ENCODE results near the gene GLRX5.
A peak's percentile ranks its signal among the peaks of the same experiment; 100 is the strongest.

Gene GLRX5

DNA sequence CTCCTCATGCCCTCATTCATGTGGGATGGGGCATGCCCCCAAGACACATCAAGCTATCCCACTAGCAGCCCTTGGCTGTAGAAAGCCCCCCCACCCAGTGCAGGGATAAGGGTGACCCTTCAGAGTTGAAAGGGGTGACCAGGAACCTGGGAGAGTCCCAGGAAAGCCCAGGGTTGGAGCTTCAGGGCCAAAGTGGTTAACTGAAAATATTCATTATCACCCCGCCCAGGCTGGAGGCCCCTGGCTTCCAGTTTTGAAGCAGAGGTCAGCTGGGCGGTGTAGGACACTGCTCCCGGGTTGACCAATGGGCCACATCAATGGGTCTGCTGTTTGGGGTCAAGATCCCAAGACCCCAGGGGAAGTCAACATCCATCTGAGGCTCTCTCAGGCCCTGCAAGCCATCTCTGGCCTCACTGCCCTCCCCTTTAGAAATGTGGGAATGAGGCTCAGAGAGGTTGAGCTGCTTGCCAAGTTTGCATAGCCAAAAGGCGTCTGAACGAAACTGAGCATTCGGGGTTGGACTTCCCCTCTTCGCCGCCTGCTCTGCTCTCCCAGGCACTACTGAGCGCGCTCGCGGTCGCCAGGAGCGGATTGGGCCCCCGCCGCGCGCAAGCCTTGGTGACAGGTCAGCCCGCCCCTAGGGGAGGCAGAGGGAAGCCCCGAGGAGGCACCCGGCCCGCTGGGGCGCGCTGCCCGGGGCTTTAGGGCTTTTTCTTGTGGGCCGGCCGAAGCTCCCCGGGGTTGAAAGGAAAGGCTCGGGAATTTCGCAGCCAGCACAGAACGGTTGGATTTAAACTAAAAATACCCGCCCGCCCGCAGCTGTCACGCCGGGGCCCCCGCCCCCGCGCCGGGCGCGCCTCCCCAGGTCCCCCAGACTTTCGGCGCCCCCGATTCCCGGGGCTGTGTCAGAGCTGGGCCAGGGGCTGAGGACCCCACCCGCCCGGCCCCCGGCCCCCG is 19.0 kb upstream of the GLRX5 start:
- peak; percentile 57 to 60 for DNase-seq (ENCODE audit: low read depth in 2 of 2)

- no peak for DNase-seq (ENCODE audit: low read depth in 2 of 2)
Measured at GRCh38 chr14:95516554-95517181, 18.2 kb upstream of the GLRX5 start, which contains the start of gene SYNE3. TSS of gene SYNE3 (minus strand) at chr14:95516650. CDS start at chr14:95475821, 40,829 bp downstream.

DNA sequence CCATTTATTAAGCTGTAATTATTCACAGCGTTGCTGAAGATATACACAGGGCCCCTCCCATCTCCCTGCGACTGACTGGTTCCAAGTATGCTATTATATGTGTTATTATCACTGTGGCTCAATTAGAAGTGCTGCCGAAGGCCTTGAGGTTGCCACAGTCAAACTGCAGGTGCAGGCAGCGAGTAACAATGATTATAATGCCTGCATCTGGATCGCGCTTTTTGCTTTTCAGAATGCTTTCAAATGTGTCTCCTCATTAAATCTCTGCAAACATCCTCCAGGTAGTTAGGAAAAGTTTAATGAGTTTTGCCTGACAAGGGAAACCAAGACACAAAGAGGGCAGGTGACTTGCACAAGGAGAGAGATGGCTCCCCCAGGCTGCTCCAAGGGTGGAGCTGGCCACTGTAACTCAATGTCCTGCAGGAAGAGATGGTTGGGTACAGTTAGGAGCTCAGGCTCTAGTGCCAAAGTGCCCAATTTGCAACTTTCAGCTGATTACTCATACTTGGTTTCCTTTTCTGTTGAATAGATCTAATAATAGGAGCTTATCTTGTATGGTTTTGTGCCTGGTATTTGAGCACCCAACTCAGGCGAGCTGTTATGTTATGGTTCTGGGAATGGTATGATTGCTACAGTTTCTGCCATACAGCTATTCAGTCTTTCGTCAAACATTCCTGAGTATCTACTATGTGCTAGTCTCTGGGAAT is 16.7 kb upstream of the GLRX5 start:
- no peak for DNase-seq (ENCODE audit: low read depth in 2 of 2)

DNA sequence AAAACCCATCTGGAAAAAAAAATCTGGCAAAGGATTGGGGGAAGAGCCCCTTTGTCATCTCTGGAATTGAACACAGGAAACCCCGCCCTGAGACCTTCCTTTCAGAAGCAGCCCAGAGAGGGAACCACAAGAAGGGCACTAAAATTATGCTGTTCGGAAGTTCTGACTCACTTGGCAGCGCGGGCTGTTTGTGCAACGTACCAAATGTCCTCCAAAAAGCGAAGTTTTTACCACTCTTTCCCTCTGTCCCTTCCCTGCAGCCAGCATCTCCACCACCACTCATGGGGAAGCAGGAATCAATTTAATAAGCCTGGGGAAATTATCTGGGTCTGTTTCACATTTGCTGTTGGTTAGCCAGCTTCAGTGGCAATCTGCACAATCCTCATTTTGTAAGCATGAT is 15.2 kb upstream of the GLRX5 start:
- DNase-seq (ENCODE audit: low read depth in 2 of 2) = peak; percentile 43 to 49

DNA sequence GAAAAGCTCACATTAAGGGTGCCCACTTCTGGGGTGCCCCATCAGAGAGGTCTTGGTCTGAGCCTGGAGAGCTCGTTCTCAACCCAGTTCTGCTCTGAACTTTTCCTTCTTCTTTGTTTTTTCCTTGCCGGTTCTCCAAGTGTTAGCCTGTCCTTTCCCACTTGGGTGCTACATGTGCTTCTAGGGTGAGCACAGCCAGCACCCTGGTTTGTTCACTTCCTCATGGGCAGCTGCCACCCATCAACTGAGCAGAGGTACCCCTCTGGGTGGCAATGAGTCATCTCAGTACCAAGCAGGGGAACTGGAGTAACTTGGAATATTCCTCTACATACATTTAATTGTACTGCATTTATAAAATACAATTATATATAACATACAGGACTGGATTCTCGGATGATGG is 14.5 kb upstream of the GLRX5 start:
- DNase-seq (ENCODE audit: low read depth in 2 of 2) = no peak

DNA sequence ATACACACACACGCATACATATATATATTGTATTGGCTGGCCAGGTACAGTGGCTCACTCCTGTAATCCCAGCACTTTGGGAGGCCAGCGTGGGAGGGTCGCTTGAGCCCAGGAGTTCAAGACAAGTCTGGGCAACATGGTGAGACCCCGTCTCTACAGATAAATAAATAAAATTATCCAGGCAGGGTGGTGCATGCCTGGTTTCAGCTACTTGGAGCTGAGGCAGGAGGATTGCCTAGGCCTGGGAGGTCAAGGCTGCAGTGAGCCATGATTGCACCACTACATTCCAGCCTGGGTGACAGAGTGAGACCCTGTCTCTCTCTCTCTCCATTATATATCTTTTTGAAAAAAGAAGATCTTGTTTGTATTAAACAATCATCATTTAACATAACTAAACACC is 13.8 kb upstream of the GLRX5 start:
- DNase-seq (ENCODE audit: low read depth in 2 of 2) = no peak

- DNase-seq (ENCODE audit: low read depth in 2 of 2) = no peak
Measured at GRCh38 chr14:95522116-95522515, 12.7 kb upstream of the GLRX5 start.

DNA sequence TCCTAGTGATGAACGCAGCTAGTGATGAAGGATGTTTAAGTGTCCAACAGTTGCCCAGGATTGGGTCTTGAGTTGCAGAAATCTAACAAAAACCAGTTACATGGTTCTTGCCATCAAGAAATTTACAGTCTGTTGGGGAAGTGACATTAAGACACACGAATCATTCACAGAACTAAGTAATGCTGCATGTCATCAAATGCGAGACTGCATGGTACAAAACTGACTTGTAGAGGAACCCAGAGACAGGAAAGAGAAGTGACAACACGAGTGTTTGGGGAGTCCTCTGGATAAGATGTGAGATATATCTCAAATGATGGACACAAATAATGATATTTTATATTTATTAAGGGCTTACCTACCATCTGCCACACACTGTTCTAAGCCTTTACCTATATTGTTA is 12.3 kb upstream of the GLRX5 start:
- DNase-seq (ENCODE audit: low read depth in 2 of 2) = no peak

DNA sequence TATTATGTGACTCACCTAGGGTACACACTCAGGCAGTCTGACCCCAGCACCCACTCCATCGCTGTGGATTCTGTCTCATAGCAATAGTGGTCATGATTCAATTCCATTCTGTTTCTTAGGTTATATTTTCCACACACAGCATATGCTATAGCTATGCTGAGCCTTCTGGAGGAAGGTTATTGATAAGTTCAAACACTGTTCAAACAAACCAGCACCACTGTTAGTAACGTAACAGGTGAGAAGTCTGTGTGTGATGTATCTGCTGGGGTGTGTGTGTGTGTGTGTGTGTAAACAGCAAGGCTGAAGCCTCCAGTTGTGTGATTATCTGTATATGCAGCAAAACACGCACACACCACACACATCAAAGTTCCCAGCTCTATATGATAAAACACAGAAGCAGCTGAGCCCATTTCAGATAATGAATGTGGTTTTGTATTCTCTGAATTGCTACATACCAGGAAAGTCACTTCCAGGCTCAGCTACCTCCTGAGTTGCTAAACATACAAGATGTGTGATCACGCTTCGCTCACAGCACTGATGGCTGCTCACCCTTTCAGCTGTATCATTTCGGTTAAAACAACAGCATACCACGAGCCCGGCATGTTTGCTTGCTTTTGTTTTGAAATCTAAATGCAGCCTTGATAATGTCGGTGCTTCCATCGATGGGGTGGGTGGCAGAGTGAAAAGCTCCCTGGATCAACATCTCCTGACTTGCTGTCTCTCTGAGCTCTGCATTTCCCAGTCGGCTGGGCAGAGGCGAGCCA is 11.6 kb upstream of the GLRX5 start:
- DNase-seq (ENCODE audit: low read depth in 2 of 2) = no peak

DNA sequence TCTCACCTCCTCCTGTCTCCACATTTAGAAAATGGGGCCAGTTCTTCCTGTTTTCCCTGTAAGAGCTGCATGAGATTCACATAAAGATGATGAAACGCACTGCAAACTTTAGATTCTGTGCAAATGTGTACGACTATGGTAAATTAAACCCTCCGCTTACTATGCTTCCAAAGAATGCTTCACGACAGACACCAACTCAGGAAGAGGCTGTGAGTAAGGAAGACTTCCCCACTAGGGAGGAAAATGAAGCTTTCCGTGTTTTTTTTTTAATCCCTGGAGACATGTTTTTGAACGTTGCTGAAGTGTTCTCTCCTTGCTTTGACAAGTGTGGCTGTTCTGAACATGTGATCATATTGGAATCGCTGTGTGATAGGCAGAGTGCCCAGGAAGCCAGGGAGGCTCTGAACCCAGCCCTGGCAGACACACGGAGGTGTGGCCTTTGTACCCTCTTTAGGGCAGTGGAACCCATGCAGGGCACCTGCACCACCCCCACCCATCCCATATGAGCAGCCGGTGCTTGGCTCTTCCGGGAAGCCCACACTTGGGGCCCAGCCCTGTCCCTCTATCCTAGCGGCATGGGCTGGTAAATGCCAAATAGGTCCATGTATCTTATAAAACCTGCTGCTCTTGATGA is 10.9 kb upstream of the GLRX5 start:
- DNase-seq (ENCODE audit: low read depth in 2 of 2) = no peak

DNA sequence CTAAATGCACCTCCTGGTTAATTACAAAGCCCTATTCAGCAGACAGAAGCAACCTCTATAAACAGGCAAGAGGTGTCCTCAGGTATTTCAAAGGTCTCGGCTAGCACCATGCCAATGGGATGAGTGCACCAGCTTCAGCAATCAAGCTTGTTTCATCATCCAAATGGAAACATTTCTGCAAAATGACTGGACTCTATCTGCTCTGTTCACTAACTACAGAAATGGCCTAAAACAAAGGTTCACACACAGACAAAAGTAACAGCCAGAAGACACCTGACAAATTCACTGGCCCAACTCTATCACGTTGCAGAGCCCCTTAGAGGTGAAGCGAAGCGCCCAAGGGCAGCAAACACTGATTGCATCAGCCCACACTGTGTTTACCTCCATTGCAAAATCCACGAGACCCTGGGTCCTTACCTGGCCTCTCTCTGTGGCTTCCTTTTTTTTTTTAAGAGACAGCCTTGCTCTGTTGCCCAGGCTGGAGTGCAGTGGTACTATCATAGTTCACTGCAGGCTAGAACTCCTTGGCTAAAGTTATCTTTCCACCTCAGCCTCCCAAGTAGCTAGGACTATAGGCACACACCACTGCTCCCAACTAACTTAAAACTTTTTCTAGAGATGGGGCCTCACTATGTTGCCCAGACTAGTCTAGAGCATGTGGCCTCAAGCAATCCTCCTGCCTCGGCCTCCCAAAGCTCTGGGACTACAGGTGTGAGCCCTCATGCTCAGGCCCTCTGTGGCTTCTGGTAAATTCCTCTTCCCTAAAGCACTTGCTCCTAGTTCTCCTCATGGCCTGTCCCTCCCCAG is 9.9 kb upstream of the GLRX5 start:
- no peak for DNase-seq (ENCODE audit: low read depth in 2 of 2)

GRCh38 chr14:95525999-95526398 is 8.9 kb upstream of the GLRX5 start:
- no peak for DNase-seq (ENCODE audit: low read depth in 2 of 2)

DNA sequence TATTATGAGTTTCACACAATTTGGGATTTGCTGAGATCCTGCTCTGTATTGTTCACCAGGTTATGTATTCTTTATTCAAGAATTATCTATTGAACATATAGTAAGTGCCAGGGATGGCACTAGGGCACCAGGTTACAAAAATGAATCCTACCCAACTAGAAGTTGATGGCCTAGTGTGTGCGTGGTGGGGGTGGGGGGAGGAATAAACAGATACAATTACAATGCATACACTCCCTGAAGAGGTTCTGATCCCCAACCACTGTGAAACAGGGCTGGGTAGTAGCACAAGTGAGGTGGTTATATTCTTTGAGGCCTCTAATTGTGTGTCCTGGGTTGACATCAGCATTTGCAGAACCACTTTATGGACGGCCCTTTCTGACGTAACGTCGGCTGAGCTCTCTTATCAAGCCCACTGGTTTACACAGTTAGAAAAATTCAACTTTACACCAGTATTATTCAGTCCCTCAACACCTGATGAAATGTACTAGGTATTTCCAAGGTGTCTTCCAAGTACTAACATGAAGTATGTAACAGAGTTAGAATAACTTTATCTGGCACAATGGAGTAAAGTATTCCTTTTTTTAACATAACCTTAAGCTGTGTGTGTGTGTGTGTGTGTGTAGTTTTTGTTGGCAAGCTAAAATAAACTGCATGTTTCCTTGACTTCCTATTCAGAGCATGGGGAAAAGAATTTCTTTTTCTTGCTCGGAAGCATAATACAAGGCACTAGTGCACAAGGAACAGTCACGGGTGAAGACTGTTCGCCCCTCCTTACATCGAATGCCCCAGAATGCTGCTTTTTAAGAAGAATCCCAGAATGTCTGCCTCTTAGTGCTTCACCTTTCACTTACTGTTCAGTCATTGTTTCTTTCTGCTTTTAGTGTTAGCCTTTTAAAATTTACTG is 8.1 kb upstream of the GLRX5 start:
- DNase-seq (ENCODE audit: low read depth in 2 of 2) = no peak

DNA sequence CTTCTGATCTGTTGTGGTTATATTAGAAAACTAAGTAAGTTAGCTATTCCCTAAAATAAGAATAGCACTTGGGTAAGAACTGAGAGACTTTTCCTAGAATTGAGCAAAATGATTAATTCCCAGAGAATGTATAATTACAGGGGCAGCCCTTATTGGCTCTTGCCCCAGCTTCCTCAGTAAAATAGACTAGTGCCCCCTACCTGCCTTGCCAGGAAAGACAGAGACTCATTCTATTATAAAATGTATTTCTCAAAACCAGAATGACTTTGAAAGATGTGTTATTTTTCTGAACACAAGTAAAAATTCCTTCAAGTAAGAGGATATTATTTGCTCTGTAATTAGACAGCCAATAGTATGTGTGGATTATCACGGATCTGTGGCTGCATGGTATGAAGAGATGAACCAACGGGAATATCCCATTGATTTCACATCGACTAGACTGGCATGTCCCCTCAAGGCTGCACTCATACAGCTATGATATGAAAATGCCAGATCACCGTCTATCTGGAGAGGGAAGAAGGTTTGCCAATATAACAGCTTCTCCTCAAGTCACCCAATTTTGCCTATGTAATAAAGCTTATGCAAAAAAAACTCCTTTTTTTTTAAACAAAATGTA is 7.4 kb upstream of the GLRX5 start:
- DNase-seq (ENCODE audit: low read depth in 2 of 2) = no peak

GRCh38 chr14:95529216-95529615 is 5.6 kb upstream of the GLRX5 start:
- no peak for DNase-seq (ENCODE audit: low read depth in 2 of 2)

DNA sequence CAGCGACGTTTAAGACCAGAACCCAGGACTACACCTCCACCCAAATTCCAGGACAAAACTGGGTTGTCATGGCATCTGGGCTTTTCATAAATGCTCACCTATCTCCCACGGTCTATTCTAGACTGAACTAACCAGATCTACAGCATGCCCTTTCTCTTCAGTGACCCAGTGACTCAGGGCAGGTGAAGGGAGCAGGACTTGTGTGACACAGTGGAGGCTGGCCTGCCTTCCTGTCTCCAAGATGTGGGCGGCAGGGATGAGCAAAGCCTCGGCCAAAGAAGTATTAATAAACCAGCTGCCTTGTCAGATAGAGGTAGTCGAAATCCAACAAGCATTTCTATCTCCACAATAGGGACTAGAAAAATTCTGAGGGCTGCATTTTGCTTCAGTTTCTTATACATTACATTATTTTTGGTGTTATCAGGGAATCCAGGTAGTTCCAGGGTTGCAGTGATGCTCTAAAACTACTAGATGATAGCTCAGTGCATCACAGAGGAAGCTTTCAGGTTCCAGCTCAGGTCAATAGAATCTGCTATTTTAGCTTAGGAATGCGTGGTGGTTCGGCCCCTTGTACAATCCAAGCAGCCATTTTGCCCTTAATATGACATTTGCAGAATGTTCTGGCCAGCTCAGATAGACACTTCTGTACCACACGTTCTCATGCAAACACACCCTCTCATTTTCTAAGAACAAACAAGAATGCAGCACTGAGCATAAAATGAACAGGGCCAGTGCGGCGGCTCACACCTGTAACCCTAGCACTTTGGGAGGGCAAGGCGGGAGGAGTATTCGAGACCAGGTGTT is 4.2 kb upstream of the GLRX5 start:
- DNase-seq (ENCODE audit: low read depth in 2 of 2) = no peak

DNA sequence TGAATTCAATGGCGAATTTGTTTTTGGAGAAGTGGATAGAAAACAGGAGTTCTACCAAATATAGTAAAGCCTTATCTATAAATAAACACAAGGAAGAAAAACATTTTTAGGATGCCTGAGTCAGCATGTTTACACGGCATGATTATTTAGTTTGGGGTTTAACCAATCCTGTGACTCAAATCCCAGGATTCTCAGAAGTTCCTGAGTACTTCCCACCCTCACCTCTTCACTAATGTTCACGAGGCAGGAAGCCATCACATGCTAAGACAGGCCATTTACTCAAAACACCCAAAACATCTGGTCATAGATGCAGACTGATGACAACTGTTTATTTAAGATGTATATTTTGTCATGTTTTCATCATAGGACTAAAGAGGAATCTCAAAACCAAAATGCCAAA is 3.4 kb upstream of the GLRX5 start:
- no peak for DNase-seq (ENCODE audit: low read depth in 2 of 2)

DNA sequence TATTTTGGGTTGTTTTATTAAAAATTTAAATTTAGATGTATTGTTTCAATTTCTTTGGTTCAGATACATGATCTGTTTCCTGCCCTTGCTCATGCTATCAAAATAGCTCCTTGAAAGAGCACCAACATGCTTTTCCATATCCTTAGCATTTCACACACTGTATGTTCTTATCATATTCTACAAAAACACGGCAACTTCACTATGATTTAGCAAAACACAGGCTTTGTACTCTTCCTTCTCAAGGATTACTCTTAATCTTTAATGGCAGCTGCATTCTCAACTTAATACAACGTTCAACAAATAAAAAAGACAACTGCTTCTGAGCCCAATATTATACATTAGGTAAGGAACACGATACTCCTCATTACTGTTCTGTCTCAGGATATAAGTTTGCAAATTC is 2.9 kb upstream of the GLRX5 start:
- no peak for DNase-seq (ENCODE audit: low read depth in 2 of 2)
